DOHH2 (cell line): ENCODE data around the gene SNAPC2.

Experiments used
- EZH2phosphoT487 ChIP-seq: fragments of 200-600 bp; sonication (generic); IDR thresholded peaks from 2 replicates; pipeline ENCODE4 v1.6.1; 2017; ENCODE audit warnings: borderline replicate concordance, mild to moderate bottlenecking, antibody characterized with exemption, low read length, moderate library complexity, mixed read lengths
- TF ChIP-seq, protein P1 (sequence below): fragments of 200-600 bp; sonication (generic); IDR thresholded peaks from one replicate; pipeline ENCODE4 v1.5.1; 2014; ENCODE audit warnings: antibody characterized with exemption, mild to moderate bottlenecking, low read depth, low read length; ENCODE audit not compliant: poor library complexity, severe bottlenecking

- TF ChIP-seq, protein P1, sequence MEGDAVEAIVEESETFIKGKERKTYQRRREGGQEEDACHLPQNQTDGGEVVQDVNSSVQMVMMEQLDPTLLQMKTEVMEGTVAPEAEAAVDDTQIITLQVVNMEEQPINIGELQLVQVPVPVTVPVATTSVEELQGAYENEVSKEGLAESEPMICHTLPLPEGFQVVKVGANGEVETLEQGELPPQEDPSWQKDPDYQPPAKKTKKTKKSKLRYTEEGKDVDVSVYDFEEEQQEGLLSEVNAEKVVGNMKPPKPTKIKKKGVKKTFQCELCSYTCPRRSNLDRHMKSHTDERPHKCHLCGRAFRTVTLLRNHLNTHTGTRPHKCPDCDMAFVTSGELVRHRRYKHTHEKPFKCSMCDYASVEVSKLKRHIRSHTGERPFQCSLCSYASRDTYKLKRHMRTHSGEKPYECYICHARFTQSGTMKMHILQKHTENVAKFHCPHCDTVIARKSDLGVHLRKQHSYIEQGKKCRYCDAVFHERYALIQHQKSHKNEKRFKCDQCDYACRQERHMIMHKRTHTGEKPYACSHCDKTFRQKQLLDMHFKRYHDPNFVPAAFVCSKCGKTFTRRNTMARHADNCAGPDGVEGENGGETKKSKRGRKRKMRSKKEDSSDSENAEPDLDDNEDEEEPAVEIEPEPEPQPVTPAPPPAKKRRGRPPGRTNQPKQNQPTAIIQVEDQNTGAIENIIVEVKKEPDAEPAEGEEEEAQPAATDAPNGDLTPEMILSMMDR, result no peak
- no peak for TF ChIP-seq EZH2phosphoT487
These were observed 35.6 kb downstream of the SNAPC2 start for GRCh38 chr19:7955696-7956095.
